Nephron (organoid): ENCODE data around the gene DHX36.

Source experiments
- H3K27ac Mint-ChIP-seq, 3 experiments: 2 replicates each; pipeline ENCODE4 v1.8.0; 2020; ENCODE audit warnings: mixed read lengths in 3 of 3, mild to moderate bottlenecking in 2 of 3, moderate library complexity in 1 of 3
- H3K27me3 Mint-ChIP-seq: 2 replicates; pipeline ENCODE4 v1.8.0; 2021; ENCODE audit warnings: low read depth, mild to moderate bottlenecking, moderate library complexity, mixed read lengths
- H3K36me3 Mint-ChIP-seq: 2 replicates; pipeline ENCODE4 v1.8.0; 2020; ENCODE audit warnings: low read depth, mixed read lengths
- H3K4me1 Mint-ChIP-seq: 2 replicates; pipeline ENCODE4 v1.8.0; 2020; ENCODE audit warnings: mixed read lengths
- H3K4me3 Mint-ChIP-seq, 3 experiments: 2 replicates each; pipeline ENCODE4 v1.8.0; 2020; ENCODE audit warnings: mild to moderate bottlenecking in 3 of 3, mixed read lengths in 3 of 3, moderate library complexity in 2 of 3
- H3K9me3 Mint-ChIP-seq: 2 replicates; pipeline ENCODE4 v1.8.0; 2020; ENCODE audit warnings: mixed read lengths
- TF ChIP-seq, protein P1 (sequence below), 3 experiments: fragments of 200-600 bp; sonication (generic); IDR thresholded peaks; one replicate each; pipeline ENCODE4 v1.5.0; 2021; ENCODE audit warnings: antibody characterized with exemption in 3 of 3; ENCODE audit not compliant: unreplicated experiment in 3 of 3

DHX36 gene

DNA sequence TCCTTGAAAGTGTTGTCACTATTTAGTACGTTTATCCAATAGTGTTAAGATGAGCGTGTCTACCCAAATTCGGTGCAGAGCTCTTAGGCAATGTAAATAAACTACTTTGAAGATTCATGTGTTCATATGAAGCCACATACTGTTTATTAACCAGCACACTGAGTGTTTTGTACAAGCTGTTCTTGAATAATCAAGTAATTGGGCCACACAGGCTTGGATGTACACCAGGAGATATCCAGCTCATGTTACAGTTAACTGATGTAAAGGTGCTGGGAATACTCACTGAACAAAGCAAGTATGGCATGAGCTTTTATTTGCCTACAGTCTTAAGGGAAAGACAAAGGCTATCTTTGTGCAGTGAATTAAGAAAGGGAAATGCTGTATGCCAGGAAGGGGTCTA, 632 bp upstream of the DHX36 start:
- Mint-ChIP-seq H3K36me3 (peaks cover 9% of the 10 kb centered on the region), H3K27ac (peak overlapping the region; percentile 96 to 99 (median 99)), H3K9me3 (no peaks in the 10 kb centered on the region), H3K4me1 (peaks cover 13% of the 10 kb centered on the region), H3K4me3 (peak overlapping the region; percentile 95 to 98 (median 98)), H3K27me3 (no peaks in the 10 kb centered on the region)
- TF ChIP-seq, protein P1, sequence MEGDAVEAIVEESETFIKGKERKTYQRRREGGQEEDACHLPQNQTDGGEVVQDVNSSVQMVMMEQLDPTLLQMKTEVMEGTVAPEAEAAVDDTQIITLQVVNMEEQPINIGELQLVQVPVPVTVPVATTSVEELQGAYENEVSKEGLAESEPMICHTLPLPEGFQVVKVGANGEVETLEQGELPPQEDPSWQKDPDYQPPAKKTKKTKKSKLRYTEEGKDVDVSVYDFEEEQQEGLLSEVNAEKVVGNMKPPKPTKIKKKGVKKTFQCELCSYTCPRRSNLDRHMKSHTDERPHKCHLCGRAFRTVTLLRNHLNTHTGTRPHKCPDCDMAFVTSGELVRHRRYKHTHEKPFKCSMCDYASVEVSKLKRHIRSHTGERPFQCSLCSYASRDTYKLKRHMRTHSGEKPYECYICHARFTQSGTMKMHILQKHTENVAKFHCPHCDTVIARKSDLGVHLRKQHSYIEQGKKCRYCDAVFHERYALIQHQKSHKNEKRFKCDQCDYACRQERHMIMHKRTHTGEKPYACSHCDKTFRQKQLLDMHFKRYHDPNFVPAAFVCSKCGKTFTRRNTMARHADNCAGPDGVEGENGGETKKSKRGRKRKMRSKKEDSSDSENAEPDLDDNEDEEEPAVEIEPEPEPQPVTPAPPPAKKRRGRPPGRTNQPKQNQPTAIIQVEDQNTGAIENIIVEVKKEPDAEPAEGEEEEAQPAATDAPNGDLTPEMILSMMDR (IDR thresholded peaks at IDR 0.05; ENCODE audit: unreplicated experiment in 3 of 3), result no peak

DNA sequence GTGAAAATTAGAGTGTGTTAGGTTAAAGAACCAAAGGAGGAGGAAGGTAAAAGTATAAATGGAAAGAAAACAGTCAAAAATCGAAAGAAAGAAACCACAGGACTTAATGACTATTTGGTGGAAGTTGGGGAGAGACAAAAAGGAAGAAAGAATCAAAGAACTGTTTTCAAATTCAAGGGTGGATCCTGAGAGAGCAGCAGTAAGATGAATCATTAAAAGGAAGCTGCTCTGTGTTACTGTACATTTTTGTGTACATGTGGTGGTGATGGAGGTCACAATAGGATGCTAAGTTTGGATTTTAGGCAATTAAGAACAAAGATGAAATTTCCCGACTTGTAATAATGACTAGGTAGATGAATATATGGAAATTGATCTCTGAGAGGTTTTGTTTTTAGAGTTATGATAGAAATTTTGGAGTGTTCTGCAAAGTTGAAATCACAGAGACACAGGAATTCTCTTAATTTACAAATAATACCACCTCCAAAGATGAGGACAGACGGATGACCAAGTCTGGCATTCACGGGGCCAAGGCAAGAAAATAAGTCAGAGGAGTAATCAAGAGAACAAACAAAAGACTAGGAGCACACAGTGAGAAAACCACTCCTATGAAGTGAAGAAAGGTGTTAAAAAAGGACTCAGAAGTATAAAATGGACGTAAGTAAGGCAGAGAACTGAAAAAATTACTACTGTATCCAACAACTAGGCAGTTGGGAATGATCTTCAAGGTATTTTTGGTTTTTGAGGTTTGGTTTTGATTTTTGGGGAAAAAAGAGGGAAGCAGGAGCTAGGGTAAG, 7.1 kb downstream of the DHX36 start:
- H3K27ac Mint-ChIP-seq, result no peak overlapping the region
- H3K27me3 Mint-ChIP-seq, result no peaks in the 10 kb centered on the region
- H3K9me3 Mint-ChIP-seq, result no peaks in the 10 kb centered on the region
- TF ChIP-seq, protein P1 (IDR thresholded peaks at IDR 0.05; ENCODE audit: unreplicated experiment in 3 of 3), result no peak
- no peak overlapping the region for H3K4me3 Mint-ChIP-seq
- peaks cover 44% of the 10 kb centered on the region for H3K36me3 Mint-ChIP-seq
- peaks cover 19% of the 10 kb centered on the region for H3K4me1 Mint-ChIP-seq

DNA sequence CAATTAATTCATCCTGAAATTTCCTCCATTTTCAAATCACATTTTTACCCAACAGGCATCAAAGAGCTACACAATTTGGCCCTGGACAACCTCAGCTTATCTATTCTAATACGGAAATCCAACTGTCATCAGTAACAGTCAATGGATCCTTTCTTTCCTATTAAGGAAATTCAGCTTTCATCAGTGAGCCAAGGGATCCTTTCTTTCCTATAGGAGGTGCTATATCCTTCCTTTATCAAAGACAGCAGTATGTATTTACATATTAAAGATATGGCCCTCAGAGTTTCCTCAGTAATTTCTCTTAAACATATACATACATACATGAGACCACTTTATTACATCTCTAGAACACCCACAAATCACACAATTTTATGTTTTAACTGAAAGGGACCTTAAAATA, 10.1 kb downstream of the DHX36 start:
- Mint-ChIP-seq H3K4me1 (peaks cover 14% of the 10 kb centered on the region), H3K4me3 (no peak overlapping the region), H3K9me3 (no peaks in the 10 kb centered on the region), H3K36me3 (peaks cover 55% of the 10 kb centered on the region), H3K27me3 (no peaks in the 10 kb centered on the region), H3K27ac (no peak overlapping the region)
- TF ChIP-seq, protein P1 (IDR thresholded peaks at IDR 0.05; ENCODE audit: unreplicated experiment in 3 of 3), result no peak

DNA sequence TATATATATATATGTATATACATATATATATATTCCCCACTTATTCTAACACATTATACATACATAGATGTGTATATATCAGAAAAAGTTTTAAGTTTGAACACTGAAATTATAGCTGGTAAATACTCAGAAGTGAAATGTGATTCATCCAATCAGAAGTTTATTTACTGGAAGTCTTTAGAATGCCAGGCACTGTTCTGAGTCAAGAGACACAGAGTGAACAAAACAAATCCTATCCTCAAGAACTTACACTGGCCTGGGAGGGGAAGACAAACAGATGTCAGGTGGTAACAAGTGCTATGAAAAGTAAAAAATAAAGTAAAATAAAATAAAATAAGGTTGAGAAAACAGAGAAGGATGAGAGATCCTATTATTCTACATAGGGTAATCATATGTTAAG, 13.4 kb downstream of the DHX36 start:
- H3K27me3 Mint-ChIP-seq, result no peaks in the 10 kb centered on the region
- peaks cover 71% of the 10 kb centered on the region for H3K36me3 Mint-ChIP-seq
- H3K4me1 Mint-ChIP-seq, result no peaks in the 10 kb centered on the region
- TF ChIP-seq, protein P1 (IDR thresholded peaks at IDR 0.05; ENCODE audit: unreplicated experiment in 3 of 3), result no peak
- H3K27ac Mint-ChIP-seq, result no peak overlapping the region
- no peaks in the 10 kb centered on the region for H3K9me3 Mint-ChIP-seq
- H3K4me3 Mint-ChIP-seq, result no peak overlapping the region

DNA sequence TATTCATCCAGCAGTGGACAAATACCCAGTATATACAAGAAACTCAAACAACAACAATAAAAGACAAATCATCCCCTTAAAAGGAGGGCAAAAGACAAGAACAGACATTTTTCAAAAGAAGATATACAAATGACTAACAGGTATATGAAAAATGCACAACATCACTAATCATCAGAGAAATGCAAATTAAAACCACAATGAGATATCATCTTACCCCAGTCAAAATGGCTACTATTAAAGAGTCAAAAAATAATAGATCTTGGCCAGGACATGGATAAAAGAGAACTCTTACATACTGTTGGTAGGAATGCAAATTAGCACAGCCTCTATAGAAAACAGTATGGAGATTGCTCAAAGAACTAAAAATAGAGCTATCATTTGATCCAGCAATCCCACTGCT, 16.9 kb downstream of the DHX36 start:
- H3K36me3 Mint-ChIP-seq, result peaks cover 72% of the 10 kb centered on the region
- H3K4me3 Mint-ChIP-seq, result no peak overlapping the region
- no peaks in the 10 kb centered on the region for H3K9me3 Mint-ChIP-seq
- TF ChIP-seq, protein P1 (IDR thresholded peaks at IDR 0.05; ENCODE audit: unreplicated experiment in 3 of 3), result no peak
- H3K27ac Mint-ChIP-seq, result no peak overlapping the region
- H3K4me1 Mint-ChIP-seq, result no peaks in the 10 kb centered on the region
- no peaks in the 10 kb centered on the region for H3K27me3 Mint-ChIP-seq

DNA sequence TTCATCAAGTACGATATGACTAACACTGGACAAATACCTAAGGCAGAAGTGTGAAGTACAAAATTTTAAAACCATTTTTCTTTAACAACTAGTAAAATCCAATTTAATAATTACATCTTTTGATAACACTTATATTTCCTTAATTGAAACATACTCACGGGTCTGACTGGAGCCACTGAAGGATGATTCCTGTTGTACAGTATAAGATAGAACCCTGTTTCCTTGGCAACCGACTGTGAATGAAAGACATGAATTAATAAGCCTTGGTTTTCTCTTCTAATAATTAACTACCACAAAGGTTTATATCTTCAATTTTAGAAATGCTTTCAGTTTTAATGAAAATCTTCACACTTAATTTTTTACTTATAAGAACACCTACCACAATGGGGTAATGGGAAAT, 19.4 kb downstream of the DHX36 start:
- Mint-ChIP-seq H3K4me1 (no peaks in the 10 kb centered on the region), H3K27me3 (no peaks in the 10 kb centered on the region), H3K36me3 (peaks cover 83% of the 10 kb centered on the region), H3K4me3 (no peak overlapping the region), H3K9me3 (no peaks in the 10 kb centered on the region), H3K27ac (no peak overlapping the region)
- TF ChIP-seq, protein P1 (IDR thresholded peaks at IDR 0.05; ENCODE audit: unreplicated experiment in 3 of 3), result no peak
